Measurements from ENCODE around the gene PPIB. TPM values are rescaled to one million over a fixed set of nuclear protein-coding genes. Genes with fewer than 3 reads are reported as not detected.
"Not testable (repeated sequence)": the region's sequence is repeated elsewhere in the genome, so short reads cannot be mapped to it uniquely, and the experiment has no call there.

PPIB gene
- total RNA-seq, 1 donor from 2014 or later, result 1,074 TPM

DNA sequence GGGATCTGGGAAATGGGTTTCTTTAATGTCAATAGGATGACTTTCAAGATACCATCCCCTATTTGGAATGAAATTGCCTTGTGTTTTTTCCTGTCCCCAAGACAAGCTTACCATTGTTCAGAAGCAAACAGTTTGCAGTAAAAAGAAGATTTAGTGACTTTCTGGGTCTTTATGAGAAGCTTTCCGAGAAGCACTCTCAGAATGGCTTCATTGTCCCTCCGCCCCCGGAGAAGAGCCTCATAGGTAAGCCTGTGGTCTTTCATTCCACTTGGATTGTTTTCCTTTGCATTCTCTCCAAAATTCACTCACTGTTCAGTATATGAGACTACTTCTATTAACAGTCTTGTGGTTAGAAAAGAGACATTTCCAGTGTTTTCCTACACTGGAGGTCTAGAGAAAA is 36.8 kb downstream of the PPIB start:
- TF ChIP-seq, protein P1, sequence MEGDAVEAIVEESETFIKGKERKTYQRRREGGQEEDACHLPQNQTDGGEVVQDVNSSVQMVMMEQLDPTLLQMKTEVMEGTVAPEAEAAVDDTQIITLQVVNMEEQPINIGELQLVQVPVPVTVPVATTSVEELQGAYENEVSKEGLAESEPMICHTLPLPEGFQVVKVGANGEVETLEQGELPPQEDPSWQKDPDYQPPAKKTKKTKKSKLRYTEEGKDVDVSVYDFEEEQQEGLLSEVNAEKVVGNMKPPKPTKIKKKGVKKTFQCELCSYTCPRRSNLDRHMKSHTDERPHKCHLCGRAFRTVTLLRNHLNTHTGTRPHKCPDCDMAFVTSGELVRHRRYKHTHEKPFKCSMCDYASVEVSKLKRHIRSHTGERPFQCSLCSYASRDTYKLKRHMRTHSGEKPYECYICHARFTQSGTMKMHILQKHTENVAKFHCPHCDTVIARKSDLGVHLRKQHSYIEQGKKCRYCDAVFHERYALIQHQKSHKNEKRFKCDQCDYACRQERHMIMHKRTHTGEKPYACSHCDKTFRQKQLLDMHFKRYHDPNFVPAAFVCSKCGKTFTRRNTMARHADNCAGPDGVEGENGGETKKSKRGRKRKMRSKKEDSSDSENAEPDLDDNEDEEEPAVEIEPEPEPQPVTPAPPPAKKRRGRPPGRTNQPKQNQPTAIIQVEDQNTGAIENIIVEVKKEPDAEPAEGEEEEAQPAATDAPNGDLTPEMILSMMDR (IDR thresholded peaks at IDR 0.05; ENCODE audit: insufficient read depth, low read length, severe bottlenecking), result no peak
- H3K36me3 ChIP-seq (ENCODE audit: control insufficient read depth, insufficient read depth, low read length), result peaks cover 24% of the 10 kb centered on the region
- no peak for DNase-seq (ENCODE audit: low read depth)
- no peak overlapping the region for H3K4me3 ChIP-seq (ENCODE audit: low read depth, low read length)
- FAIRE-seq, result no peak
- H3K27me3 ChIP-seq (ENCODE audit: control insufficient read depth, insufficient read depth, low read length), result no peaks in the 10 kb centered on the region

DNA sequence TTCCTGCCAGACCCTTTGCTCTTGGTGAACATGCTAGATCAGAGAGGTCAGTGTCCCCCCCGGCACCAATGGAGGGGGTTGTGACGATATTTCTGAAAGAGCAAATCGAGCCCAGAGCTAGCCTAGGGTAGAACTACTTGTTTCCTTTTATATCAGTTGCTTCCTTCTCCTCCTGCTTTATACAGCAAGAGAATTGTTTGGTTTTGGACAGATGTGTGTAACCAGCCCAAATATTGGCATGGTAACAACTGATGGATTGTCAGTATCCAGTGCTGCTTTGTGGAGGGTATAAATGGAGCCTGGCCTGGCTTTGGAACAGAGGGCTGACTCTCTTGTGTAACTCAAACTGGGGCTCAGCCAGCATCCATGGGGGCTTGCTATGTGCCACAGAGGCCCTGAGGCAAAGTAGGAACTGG is 39.9 kb downstream of the PPIB start:
- Histone ChIP-seq H3K36me3 (ENCODE audit: control insufficient read depth, insufficient read depth, low read length) (peaks cover 24% of the 10 kb centered on the region), H3K27me3 (ENCODE audit: control insufficient read depth, insufficient read depth, low read length) (no peaks in the 10 kb centered on the region), H3K4me3 (ENCODE audit: low read depth, low read length) (no peak overlapping the region)
- no peak for FAIRE-seq
- TF ChIP-seq, protein P1 (IDR thresholded peaks at IDR 0.05; ENCODE audit: insufficient read depth, low read length, severe bottlenecking), result no peak
- no peak for DNase-seq (ENCODE audit: low read depth)

DNA sequence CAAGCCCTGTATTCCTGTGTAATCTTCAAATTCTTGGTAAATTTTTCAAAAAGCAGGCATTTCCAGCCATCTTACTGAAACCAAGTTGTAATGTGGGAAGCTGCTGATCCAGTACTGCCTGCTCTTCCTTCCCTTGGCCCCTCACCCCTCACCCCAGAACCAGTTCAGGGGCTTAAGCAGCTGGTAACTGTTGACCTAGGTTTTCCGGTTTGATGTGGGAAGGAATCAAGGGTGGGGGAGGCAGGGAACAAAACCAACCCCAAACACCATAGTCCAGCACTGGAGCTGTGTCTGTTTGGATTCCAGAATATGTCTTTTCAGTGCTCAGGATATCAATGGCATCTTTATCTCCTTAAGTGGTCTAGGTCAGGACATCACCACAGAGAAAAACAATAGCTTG is 40.4 kb downstream of the PPIB start:
- Histone ChIP-seq H3K36me3 (ENCODE audit: control insufficient read depth, insufficient read depth, low read length) (peaks cover 26% of the 10 kb centered on the region), H3K27me3 (ENCODE audit: control insufficient read depth, insufficient read depth, low read length) (no peaks in the 10 kb centered on the region), H3K4me3 (ENCODE audit: low read depth, low read length) (no peak overlapping the region)
- FAIRE-seq (no peak), DNase-seq (ENCODE audit: low read depth) (no peak)
- TF ChIP-seq, protein P1 (IDR thresholded peaks at IDR 0.05; ENCODE audit: insufficient read depth, low read length, severe bottlenecking), result no peak

DNA sequence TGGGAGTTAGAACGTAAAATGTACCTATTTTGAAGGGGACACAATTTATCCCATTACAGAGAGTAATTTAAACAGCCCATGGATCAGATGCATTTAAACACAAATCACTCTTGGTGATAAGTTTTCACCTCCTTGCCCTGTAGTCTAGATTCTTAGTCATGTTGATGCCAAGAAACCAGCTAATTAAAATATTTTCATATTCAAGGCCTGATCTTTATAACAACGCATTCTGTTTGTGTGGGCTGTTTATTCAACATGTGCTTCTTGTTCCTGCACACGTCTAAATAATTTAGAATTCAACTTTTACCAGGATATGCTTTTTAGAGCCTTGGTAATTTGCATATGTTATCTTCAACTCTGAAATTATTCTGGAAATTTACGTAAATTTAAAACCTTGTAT is 41.2 kb downstream of the PPIB start:
- Histone ChIP-seq H3K4me3 (ENCODE audit: low read depth, low read length) (no peak overlapping the region), H3K27me3 (ENCODE audit: control insufficient read depth, insufficient read depth, low read length) (no peaks in the 10 kb centered on the region), H3K36me3 (ENCODE audit: control insufficient read depth, insufficient read depth, low read length) (peaks cover 25% of the 10 kb centered on the region)
- FAIRE-seq (no peak), DNase-seq (ENCODE audit: low read depth) (no peak)
- TF ChIP-seq, protein P1 (IDR thresholded peaks at IDR 0.05; ENCODE audit: insufficient read depth, low read length, severe bottlenecking), result no peak

DNA sequence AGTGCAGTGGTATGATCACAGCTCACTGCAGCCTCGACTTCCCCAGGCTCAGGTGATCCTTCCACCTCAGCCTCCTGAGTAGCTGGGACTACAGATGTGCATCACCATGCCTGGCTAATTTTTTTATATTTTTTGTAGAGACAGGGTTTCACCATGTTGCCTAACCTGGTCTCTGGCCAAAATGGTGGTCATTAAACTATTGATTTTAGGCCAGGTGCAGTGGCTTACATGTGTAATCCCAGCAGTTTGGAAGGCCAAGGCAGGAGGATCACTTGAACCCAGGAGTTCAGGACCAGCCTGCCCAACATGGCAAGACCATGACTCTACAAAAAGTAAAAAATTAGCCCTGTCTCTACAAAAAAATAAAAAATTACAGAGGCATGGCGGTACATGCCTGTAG is 42.5 kb downstream of the PPIB start:
- peaks cover 21% of the 10 kb centered on the region for H3K36me3 ChIP-seq (ENCODE audit: control insufficient read depth, insufficient read depth, low read length)
- not testable (repeated sequence) for H3K27me3 ChIP-seq (ENCODE audit: control insufficient read depth, insufficient read depth, low read length); H3K4me3 ChIP-seq (ENCODE audit: low read depth, low read length); FAIRE-seq; DNase-seq (ENCODE audit: low read depth)

DNA sequence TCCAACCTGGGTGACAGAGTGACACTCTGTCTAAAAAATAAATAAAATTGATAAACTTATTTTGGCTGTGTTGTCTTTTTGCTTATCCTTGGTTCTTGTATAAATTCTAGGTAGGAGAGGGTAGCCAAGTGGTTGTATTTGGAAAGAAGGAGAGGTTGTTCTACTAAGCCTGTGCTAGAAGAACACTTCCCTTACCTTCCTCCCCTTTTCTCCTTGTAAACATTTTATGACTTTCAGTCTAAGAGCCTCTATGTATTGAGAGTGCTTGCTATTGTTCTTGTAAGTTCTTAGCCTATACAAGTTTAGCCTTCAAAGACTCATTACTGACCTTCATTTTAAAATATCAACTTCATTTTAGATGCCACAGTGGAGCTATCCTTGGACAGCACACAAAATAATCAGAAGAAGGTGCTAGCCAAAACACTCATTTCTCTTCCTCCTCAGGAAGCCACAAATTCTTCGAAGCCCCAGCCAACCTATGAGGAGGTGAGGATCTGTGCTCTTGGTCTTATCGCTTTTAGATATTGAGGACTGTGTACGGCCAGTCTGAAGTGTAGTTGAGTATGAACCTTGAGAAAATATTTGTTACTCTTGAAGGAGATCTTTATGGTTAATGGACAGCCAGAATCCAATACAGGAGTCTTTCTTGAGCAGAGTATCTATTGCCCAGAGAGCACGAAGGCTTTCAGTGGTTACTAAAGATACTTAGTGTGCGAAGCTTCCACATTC is 44.9 kb downstream of the PPIB start:
- no peak for DNase-seq (ENCODE audit: low read depth)
- FAIRE-seq, result no peak
- no peak overlapping the region for H3K4me3 ChIP-seq (ENCODE audit: low read depth, low read length)
- H3K36me3 ChIP-seq (ENCODE audit: control insufficient read depth, insufficient read depth, low read length), result peaks cover 15% of the 10 kb centered on the region
- no peaks in the 10 kb centered on the region for H3K27me3 ChIP-seq (ENCODE audit: control insufficient read depth, insufficient read depth, low read length)
- TF ChIP-seq, protein P1 (IDR thresholded peaks at IDR 0.05; ENCODE audit: insufficient read depth, low read length, severe bottlenecking), result no peak

Measured in bronchial epithelial cell (primary cell).